CD4-positive, CD25-positive, alpha-beta regulatory T cell (primary cell): ENCODE measurements around the gene MGAT3. TPM values are rescaled to one million over a fixed set of nuclear protein-coding genes. Genes with fewer than 3 reads are reported as not detected.
A peak's percentile ranks its signal among the peaks of the same experiment; 100 is the strongest.

Experiments
- ATAC-seq, 2 donors: fragments of 150-1000 bp; cut with Tn5 transposase; one replicate each; pipeline ENCODE4 v1.10.0; 2021; ENCODE audit warnings: low read depth in 2 of 2, moderate number of reproducible peaks in 2 of 2, moderate library complexity in 1 of 2
- DNase-seq, 3 donors: peaks; one replicate each; pipeline versions ENCODE4 v3.0.0 to v3.0.0-alpha.2; 2012 to 2022; ENCODE audit warnings: mixed read lengths in 1 of 3
- H3K27ac ChIP-seq: one replicate; pipeline ENCODE4 v1.7.0; 2013; ENCODE audit warnings: mild to moderate bottlenecking, low read length; ENCODE audit not compliant: insufficient read depth, poor library complexity, severe bottlenecking
- H3K27me3 ChIP-seq: one replicate; pipeline ENCODE4 v1.7.0; 2013; ENCODE audit warnings: low read length; ENCODE audit not compliant: control insufficient read depth, insufficient read depth
- H3K36me3 ChIP-seq: one replicate; pipeline ENCODE4 v1.7.0; 2013; ENCODE audit warnings: mild to moderate bottlenecking, low read length, moderate library complexity; ENCODE audit not compliant: control insufficient read depth, insufficient read depth
- H3K4me1 ChIP-seq: 2 replicates; pipeline ENCODE4 v1.7.0; 2013; ENCODE audit warnings: mild to moderate bottlenecking, low read length; ENCODE audit not compliant: insufficient read depth, control insufficient read depth, poor library complexity, severe bottlenecking
- H3K4me3 ChIP-seq: one replicate; pipeline ENCODE4 v1.7.0; 2013; ENCODE audit warnings: low read depth, mild to moderate bottlenecking, low read length, moderate library complexity
- H3K9me3 ChIP-seq, 2 experiments: 1 replicate in 1 of 2; 2 replicates in 1 of 2; pipeline ENCODE4 v1.7.0; 2013; ENCODE audit warnings: low read length in 2 of 2, mild to moderate bottlenecking in 1 of 2, moderate library complexity in 1 of 2; ENCODE audit not compliant: control insufficient read depth in 2 of 2
- H3K27ac Mint-ChIP-seq, 3 donors: one replicate each; pipeline ENCODE4 v1.8.0; 2020 to 2022; ENCODE audit warnings: mild to moderate bottlenecking in 3 of 3, mixed read lengths in 3 of 3, moderate library complexity in 2 of 3
- H3K27me3 Mint-ChIP-seq: one replicate; pipeline ENCODE4 v1.8.0; 2022; ENCODE audit warnings: mild to moderate bottlenecking, mixed read lengths
- H3K36me3 Mint-ChIP-seq: one replicate; pipeline ENCODE4 v1.8.0; 2020; ENCODE audit warnings: mixed read lengths
- H3K4me1 Mint-ChIP-seq, 4 donors: one replicate each; pipeline ENCODE4 v1.8.0; 2020 to 2022; ENCODE audit warnings: mixed read lengths in 4 of 4, mild to moderate bottlenecking in 1 of 4
- H3K4me3 Mint-ChIP-seq, 4 donors: one replicate each; pipeline ENCODE4 v1.8.0; 2020 to 2022; ENCODE audit warnings: mild to moderate bottlenecking in 4 of 4, mixed read lengths in 4 of 4, moderate library complexity in 3 of 4
- H3K9me3 Mint-ChIP-seq, 7 donors: one replicate each; pipeline ENCODE4 v1.8.0; 2020 to 2022; ENCODE audit warnings: mixed read lengths in 7 of 7, mild to moderate bottlenecking in 3 of 7, moderate library complexity in 2 of 7
- polyA plus RNA-seq, 4 donors: library from polyadenylated mRNA; unstranded; fragments of 300-500 nt; fragmentation: Illumina TruSeq; gene quantifications; one replicate each; pipeline ENCODE4 v1.2.3, GENCODE V29; 2021
- total RNA-seq: library from RNA; stranded (reverse); gene quantifications from one replicate; pipeline ENCODE4 v1.2.3, GENCODE V29; 2022

Gene MGAT3
- total and polyA plus RNA-seq, 5 donors from 2014 or later: 0.12 TPM; not detected in 4

DNA sequence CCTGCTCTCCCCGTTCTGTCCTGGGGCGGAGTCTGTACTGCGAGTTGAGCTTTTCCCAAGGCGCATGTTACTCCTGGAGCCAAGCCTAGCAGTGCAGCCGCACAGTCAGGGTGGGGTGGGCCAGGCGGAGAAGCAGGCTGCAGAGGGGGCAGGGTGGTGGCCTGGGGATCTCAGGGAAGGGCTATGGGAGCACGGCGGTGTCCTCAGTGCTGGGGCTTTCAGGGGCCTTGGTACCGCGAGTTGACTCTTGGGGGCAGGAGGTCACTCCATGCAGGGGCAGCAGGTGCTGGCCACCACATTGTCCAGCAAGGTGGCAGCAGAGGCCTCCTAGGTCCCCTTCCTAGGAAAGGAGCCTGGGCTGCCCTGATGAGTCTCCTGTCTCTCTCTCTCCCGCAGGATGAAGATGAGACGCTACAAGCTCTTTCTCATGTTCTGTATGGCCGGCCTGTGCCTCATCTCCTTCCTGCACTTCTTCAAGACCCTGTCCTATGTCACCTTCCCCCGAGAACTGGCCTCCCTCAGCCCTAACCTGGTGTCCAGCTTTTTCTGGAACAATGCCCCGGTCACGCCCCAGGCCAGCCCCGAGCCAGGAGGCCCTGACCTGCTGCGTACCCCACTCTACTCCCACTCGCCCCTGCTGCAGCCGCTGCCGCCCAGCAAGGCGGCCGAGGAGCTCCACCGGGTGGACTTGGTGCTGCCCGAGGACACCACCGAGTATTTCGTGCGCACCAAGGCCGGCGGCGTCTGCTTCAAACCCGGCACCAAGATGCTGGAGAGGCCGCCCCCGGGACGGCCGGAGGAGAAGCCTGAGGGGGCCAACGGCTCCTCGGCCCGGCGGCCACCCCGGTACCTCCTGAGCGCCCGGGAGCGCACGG lies 30.4 kb downstream of the MGAT3 start:
- Histone ChIP-seq H3K27me3 (no peaks in the 10 kb centered on the region), H3K9me3 (no peaks in the 10 kb centered on the region), H3K4me1 (no peaks in the 10 kb centered on the region), H3K4me3 (no peak overlapping the region), H3K36me3 (no peaks in the 10 kb centered on the region), H3K27ac (no peak overlapping the region)
- ATAC-seq (no peak), DNase-seq (no peak)
- H3K4me3 Mint-ChIP-seq: no peak overlapping the region
- H3K27ac Mint-ChIP-seq: no peak overlapping the region
- peaks cover 0 to 8% (median 6%) of the 10 kb centered on the region in 4 donors for H3K4me1 Mint-ChIP-seq
- no peaks in the 10 kb centered on the region for H3K9me3 Mint-ChIP-seq
- H3K27me3 Mint-ChIP-seq: peaks cover 5% of the 10 kb centered on the region
- no peaks in the 10 kb centered on the region for H3K36me3 Mint-ChIP-seq

DNA sequence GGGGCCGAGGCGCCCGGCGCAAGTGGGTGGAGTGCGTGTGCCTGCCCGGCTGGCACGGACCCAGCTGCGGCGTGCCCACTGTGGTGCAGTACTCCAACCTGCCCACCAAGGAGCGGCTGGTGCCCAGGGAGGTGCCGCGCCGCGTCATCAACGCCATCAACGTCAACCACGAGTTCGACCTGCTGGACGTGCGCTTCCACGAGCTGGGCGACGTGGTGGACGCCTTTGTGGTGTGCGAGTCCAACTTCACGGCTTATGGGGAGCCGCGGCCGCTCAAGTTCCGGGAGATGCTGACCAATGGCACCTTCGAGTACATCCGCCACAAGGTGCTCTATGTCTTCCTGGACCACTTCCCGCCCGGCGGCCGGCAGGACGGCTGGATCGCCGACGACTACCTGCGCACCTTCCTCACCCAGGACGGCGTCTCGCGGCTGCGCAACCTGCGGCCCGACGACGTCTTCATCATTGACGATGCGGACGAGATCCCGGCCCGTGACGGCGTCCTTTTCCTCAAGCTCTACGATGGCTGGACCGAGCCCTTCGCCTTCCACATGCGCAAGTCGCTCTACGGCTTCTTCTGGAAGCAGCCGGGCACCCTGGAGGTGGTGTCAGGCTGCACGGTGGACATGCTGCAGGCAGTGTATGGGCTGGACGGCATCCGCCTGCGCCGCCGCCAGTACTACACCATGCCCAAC lies 31.2 kb downstream of the MGAT3 start:
- Mint-ChIP-seq H3K27ac (no peak overlapping the region), H3K4me3 (no peak overlapping the region), H3K4me1 (peaks cover 0 to 8% (median 6%) of the 10 kb centered on the region in 4 donors), H3K27me3 (peaks cover 5% of the 10 kb centered on the region), H3K36me3 (no peaks in the 10 kb centered on the region), H3K9me3 (no peaks in the 10 kb centered on the region)
- no peaks in the 10 kb centered on the region for H3K4me1 ChIP-seq
- H3K36me3 ChIP-seq: no peaks in the 10 kb centered on the region
- ATAC-seq (no peak), DNase-seq (no peak)
- H3K27me3 ChIP-seq: no peaks in the 10 kb centered on the region
- no peak overlapping the region for H3K27ac ChIP-seq
- H3K4me3 ChIP-seq: no peak overlapping the region
- H3K9me3 ChIP-seq: no peaks in the 10 kb centered on the region

DNA sequence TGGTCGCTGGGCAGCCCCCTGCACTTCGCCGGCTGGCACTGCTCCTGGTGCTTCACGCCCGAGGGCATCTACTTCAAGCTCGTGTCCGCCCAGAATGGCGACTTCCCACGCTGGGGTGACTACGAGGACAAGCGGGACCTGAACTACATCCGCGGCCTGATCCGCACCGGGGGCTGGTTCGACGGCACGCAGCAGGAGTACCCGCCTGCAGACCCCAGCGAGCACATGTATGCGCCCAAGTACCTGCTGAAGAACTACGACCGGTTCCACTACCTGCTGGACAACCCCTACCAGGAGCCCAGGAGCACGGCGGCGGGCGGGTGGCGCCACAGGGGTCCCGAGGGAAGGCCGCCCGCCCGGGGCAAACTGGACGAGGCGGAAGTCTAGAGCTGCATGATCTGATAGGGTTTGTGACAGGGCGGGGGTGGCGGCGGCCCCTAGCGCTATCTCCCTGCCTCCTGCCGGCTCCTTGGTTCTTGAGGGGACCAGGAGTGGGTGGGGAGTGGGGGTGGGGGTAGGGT lies 31.8 kb downstream of the MGAT3 start:
- H3K36me3 Mint-ChIP-seq: no peaks in the 10 kb centered on the region
- Histone ChIP-seq H3K27ac (no peak overlapping the region), H3K4me3 (no peak overlapping the region), H3K36me3 (no peaks in the 10 kb centered on the region), H3K9me3 (no peaks in the 10 kb centered on the region), H3K27me3 (no peaks in the 10 kb centered on the region), H3K4me1 (no peaks in the 10 kb centered on the region)
- no peak for DNase-seq
- no peak for ATAC-seq
- H3K9me3 Mint-ChIP-seq: no peaks in the 10 kb centered on the region
- peaks cover 5% of the 10 kb centered on the region for H3K27me3 Mint-ChIP-seq
- H3K4me1 Mint-ChIP-seq: peaks cover 0 to 12% (median 7%) of the 10 kb centered on the region in 4 donors
- no peak overlapping the region for H3K27ac Mint-ChIP-seq
- H3K4me3 Mint-ChIP-seq: no peak overlapping the region

DNA sequence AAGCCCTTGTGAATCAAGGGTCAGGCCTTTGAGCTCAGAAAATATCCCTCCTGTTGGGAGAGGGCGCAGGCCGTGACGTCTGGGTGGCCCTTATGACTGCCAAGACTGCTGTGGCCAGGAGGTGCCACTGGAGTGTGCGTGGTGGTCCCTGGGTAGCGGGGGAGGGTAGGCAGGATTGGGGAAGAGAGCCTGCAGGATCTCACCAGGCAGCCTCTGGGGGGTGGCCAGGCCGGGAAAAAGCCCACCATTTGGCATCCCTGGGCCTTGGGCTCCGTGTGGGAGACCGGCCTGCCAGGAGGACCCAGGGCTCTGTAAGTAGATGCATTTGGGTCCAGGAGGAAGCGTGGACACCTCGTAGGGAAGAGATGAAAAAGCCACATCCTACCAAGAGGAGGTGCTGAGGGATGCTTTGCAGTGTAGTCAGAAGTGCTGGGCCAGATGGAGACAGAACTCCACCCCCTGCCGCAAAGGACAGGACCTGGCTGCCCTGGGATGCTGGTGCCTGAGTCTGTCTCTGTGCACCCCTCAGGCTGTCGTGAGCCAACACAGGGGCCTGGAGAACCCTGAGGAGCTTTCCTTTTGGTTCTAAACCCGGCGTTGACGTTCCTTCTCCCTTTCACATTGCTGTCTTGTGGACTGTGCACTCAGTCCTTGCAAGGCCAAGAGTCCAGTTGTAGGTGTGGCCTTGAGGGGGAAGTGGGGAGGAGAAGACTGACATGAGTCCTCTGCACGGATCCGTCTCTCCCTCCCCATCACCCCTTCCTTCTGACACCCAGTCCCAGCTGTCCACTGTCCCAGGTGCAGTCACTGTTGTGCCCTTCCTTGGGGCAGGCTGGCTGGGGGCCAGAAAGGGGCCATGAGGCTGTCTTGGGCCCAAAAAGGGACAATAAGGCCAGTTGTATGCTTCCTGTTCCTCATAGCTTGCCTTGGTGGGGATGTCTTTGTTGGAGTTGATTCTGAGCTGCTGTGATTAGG lies 32.6 kb downstream of the MGAT3 start:
- H3K4me1 Mint-ChIP-seq: peaks cover 0 to 12% (median 8%) of the 10 kb centered on the region in 4 donors
- H3K36me3 Mint-ChIP-seq: no peaks in the 10 kb centered on the region
- Histone ChIP-seq H3K27ac (no peak overlapping the region), H3K4me1 (no peaks in the 10 kb centered on the region), H3K27me3 (no peaks in the 10 kb centered on the region), H3K9me3 (no peaks in the 10 kb centered on the region), H3K4me3 (no peak overlapping the region), H3K36me3 (no peaks in the 10 kb centered on the region)
- H3K9me3 Mint-ChIP-seq: no peaks in the 10 kb centered on the region
- H3K27ac Mint-ChIP-seq: peak overlapping the region in 1 of 3 donors; percentile 69
- ATAC-seq: no peak
- H3K27me3 Mint-ChIP-seq: peaks cover 5% of the 10 kb centered on the region
- DNase-seq: no peak
- no peak overlapping the region for H3K4me3 Mint-ChIP-seq

DNA sequence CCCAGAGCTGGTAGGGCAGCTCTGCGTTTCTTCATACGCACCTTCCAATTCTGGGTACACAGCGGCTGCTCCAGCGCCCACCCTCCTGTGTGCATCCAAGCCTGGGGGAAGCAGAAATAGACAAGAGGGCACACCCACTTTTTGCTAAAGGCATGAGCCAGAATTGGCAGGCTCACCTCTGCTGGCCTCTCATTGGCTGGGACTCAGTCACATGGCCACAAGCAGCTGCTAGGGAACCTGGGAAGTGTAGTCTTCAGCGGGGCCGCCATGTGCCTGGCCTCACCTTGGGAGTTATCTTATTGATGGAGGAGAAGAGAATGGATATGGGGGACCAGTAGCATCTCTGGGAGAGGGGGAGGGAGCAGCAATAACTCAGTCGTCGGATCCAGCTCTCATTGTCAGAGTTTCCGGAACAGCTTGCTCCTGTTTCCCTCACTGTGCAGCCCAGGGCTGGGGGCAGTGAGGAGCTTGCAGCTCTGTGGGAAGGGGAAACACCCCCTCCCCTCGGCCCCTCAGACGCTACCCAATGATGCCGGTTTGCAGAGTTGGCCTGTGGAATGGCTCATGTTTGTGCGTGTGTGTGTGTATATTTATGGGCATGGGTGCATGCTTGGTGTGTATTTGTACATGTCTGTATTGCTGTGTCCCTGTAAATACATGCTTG lies 33.5 kb downstream of the MGAT3 start:
- Mint-ChIP-seq H3K4me3 (no peak overlapping the region), H3K27me3 (peaks cover 5% of the 10 kb centered on the region), H3K36me3 (no peaks in the 10 kb centered on the region), H3K4me1 (peaks cover 0 to 12% (median 8%) of the 10 kb centered on the region in 4 donors), H3K27ac (peak overlapping the region in 2 of 3 donors; percentile 48 to 69), H3K9me3 (no peaks in the 10 kb centered on the region)
- Histone ChIP-seq H3K4me1 (no peaks in the 10 kb centered on the region), H3K4me3 (no peak overlapping the region), H3K27me3 (no peaks in the 10 kb centered on the region), H3K27ac (no peak overlapping the region), H3K36me3 (no peaks in the 10 kb centered on the region), H3K9me3 (no peaks in the 10 kb centered on the region)
- ATAC-seq (peak; percentile 94 to 98), DNase-seq (peak; percentile 63 to 86 (median 71))

DNA sequence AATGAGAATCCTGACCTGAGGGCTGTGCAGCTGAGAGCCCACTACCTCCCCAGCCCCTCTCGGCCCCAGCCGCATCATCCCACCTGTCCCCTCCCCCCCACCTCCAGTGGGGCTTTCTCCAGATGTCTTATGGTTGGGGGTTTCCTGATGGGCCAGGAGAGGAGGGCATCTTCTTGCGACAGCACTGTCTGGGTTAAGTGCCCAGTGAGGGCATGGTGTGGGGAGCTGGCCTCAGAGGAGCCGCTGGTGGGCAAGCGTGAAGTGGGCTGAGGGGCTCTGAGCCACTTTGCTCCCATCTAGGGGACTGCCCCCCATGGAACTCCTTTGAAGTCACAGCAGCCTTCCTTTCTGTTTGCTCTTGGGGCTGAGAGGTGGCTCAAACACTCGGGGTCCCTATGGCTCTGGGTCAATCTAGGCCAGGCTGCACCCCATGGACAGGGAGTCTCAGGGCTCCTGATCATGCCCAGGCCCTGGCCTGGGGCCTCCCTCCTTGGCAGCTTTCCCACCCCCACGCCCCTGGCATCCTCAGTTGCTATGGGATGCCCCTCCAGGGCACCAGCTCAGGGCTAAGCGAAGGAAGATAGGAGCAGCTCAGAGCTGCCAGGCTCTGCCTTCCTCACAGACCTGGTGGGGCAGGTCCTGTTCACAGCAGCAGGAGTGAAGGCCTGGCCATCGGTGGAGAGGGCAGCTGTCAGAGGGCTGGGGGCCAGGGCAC lies 34.3 kb downstream of the MGAT3 start:
- H3K4me1 ChIP-seq: no peaks in the 10 kb centered on the region
- H3K27ac Mint-ChIP-seq: no peak overlapping the region
- no peaks in the 10 kb centered on the region for H3K36me3 Mint-ChIP-seq
- H3K4me3 ChIP-seq: no peak overlapping the region
- H3K4me1 Mint-ChIP-seq: peaks cover 0 to 12% (median 9%) of the 10 kb centered on the region in 4 donors
- no peaks in the 10 kb centered on the region for H3K36me3 ChIP-seq
- DNase-seq: no peak
- H3K9me3 Mint-ChIP-seq: no peaks in the 10 kb centered on the region
- no peak overlapping the region for H3K27ac ChIP-seq
- peak overlapping the region in 1 of 4 donors; percentile 45 for H3K4me3 Mint-ChIP-seq
- peaks cover 5% of the 10 kb centered on the region for H3K27me3 Mint-ChIP-seq
- H3K27me3 ChIP-seq: no peaks in the 10 kb centered on the region
- no peaks in the 10 kb centered on the region for H3K9me3 ChIP-seq
- ATAC-seq: no peak
